ENCODE results near the gene GSTO2.
"Not testable (repeated sequence)": the region's sequence is repeated elsewhere in the genome, so short reads cannot be mapped to it uniquely, and the experiment has no call there.

GSTO2 gene

GRCh38 chr10:104268713-104269645 is at the start of gene GSTO2:
Gene GSTO2 (plus strand): TSS chr10:104269184. CDS start chr10:104274916, 5,732 bp downstream.
- DNase-seq: peak; percentile 99

- no peak for DNase-seq
Observed at GRCh38 chr10:104220522-104220921, 48.5 kb upstream of the GSTO2 start.

GRCh38 chr10:104223304-104223703 is 45.7 kb upstream of the GSTO2 start:
- no peak for DNase-seq

- DNase-seq: no peak
Observed at GRCh38 chr10:104230490-104230889, 38.5 kb upstream of the GSTO2 start.

- DNase-seq: peak; percentile 98
Observed at GRCh38 chr10:104231784-104232612, 37.0 kb upstream of the GSTO2 start, which contains the start of gene CFAP43. Gene CFAP43 (minus strand): TSS chr10:104232364. CDS start chr10:104232246, 118 bp downstream.

GRCh38 chr10:104232613-104233102 is 36.3 kb upstream of the GSTO2 start:
- no peak for DNase-seq

- DNase-seq: no peak
Observed at GRCh38 chr10:104233817-104234216, 35.2 kb upstream of the GSTO2 start.

- peak; percentile 22 for DNase-seq
Observed at GRCh38 chr10:104234934-104235333, 34.0 kb upstream of the GSTO2 start.

- no peak for DNase-seq
Observed at GRCh38 chr10:104235801-104236200, 33.2 kb upstream of the GSTO2 start.

- peak; percentile 44 for DNase-seq
Observed at GRCh38 chr10:104240078-104240477, 28.9 kb upstream of the GSTO2 start.

GRCh38 chr10:104242545-104242944 is 26.4 kb upstream of the GSTO2 start:
- no peak for DNase-seq

- not testable (repeated sequence) for DNase-seq
Observed at GRCh38 chr10:104243009-104243408, 26.0 kb upstream of the GSTO2 start.

GRCh38 chr10:104243512-104243911 is 25.5 kb upstream of the GSTO2 start:
- no peak for DNase-seq

- no peak for DNase-seq
Observed at GRCh38 chr10:104245066-104245632, 23.8 kb upstream of the GSTO2 start.

- DNase-seq: peak; percentile 83
Observed at GRCh38 chr10:104246976-104247375, 22.0 kb upstream of the GSTO2 start.

GRCh38 chr10:104247513-104248146 is 21.4 kb upstream of the GSTO2 start:
- DNase-seq: peak; percentile 46

GRCh38 chr10:104248931-104249330 is 20.1 kb upstream of the GSTO2 start:
- not testable (repeated sequence) for DNase-seq

GRCh38 chr10:104250371-104250770 is 18.6 kb upstream of the GSTO2 start:
- DNase-seq: no peak

GRCh38 chr10:104251443-104251842 is 17.5 kb upstream of the GSTO2 start:
- DNase-seq: no peak

GRCh38 chr10:104252368-104252767 is 16.6 kb upstream of the GSTO2 start:
- peak; percentile 23 for DNase-seq

GRCh38 chr10:104253106-104253505 is 15.9 kb upstream of the GSTO2 start:
- peak; percentile 50 for DNase-seq
